HL-60 (cell line): Measurements from ENCODE around the gene CEACAM8.

Experiments
- POLR2AphosphoS5 ChIP-seq: IDR thresholded peaks from 2 replicates; pipeline ENCODE4 v1.6.1; 2012; ENCODE audit warnings: low read depth
- TF ChIP-seq, protein P1 (sequence below): IDR thresholded peaks from 2 replicates; pipeline ENCODE4 v1.6.1; 2012; ENCODE audit warnings: low read depth; ENCODE audit not compliant: insufficient replicate concordance
- TF ChIP-seq, protein P2 (sequence below): IDR thresholded peaks from one replicate; pipeline ENCODE4 v1.5.1; 2011; ENCODE audit warnings: low read length, control low read depth, inconsistent platforms; ENCODE audit not compliant: insufficient read depth

DNA sequence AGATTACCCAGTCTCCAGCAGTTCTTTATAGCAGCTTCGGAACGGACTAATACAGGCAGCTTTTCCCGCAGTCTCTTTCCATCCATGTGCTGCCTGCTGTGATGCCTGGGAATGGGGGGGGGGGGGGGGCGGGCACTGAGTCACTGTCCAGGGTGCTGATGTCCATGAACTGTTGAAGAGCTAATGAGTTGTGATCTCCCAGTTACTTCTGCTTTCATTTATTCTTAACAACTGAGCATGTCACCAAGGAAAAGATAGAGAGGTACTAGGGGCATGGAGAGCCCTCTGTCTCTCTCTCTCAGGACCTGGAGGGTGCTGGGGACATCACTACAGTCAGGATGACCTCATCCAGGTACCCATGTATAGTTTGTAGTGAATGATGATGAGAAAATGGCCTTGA lies 46.2 kb downstream of the CEACAM8 start:
- TF ChIP-seq, protein P1, sequence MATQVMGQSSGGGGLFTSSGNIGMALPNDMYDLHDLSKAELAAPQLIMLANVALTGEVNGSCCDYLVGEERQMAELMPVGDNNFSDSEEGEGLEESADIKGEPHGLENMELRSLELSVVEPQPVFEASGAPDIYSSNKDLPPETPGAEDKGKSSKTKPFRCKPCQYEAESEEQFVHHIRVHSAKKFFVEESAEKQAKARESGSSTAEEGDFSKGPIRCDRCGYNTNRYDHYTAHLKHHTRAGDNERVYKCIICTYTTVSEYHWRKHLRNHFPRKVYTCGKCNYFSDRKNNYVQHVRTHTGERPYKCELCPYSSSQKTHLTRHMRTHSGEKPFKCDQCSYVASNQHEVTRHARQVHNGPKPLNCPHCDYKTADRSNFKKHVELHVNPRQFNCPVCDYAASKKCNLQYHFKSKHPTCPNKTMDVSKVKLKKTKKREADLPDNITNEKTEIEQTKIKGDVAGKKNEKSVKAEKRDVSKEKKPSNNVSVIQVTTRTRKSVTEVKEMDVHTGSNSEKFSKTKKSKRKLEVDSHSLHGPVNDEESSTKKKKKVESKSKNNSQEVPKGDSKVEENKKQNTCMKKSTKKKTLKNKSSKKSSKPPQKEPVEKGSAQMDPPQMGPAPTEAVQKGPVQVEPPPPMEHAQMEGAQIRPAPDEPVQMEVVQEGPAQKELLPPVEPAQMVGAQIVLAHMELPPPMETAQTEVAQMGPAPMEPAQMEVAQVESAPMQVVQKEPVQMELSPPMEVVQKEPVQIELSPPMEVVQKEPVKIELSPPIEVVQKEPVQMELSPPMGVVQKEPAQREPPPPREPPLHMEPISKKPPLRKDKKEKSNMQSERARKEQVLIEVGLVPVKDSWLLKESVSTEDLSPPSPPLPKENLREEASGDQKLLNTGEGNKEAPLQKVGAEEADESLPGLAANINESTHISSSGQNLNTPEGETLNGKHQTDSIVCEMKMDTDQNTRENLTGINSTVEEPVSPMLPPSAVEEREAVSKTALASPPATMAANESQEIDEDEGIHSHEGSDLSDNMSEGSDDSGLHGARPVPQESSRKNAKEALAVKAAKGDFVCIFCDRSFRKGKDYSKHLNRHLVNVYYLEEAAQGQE: peak; percentile 87
- TF ChIP-seq POLR2AphosphoS5: no peak
- TF ChIP-seq, protein P2, sequence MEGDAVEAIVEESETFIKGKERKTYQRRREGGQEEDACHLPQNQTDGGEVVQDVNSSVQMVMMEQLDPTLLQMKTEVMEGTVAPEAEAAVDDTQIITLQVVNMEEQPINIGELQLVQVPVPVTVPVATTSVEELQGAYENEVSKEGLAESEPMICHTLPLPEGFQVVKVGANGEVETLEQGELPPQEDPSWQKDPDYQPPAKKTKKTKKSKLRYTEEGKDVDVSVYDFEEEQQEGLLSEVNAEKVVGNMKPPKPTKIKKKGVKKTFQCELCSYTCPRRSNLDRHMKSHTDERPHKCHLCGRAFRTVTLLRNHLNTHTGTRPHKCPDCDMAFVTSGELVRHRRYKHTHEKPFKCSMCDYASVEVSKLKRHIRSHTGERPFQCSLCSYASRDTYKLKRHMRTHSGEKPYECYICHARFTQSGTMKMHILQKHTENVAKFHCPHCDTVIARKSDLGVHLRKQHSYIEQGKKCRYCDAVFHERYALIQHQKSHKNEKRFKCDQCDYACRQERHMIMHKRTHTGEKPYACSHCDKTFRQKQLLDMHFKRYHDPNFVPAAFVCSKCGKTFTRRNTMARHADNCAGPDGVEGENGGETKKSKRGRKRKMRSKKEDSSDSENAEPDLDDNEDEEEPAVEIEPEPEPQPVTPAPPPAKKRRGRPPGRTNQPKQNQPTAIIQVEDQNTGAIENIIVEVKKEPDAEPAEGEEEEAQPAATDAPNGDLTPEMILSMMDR: no peak
